ENCODE measurements around the gene ARID5B.

DNA sequence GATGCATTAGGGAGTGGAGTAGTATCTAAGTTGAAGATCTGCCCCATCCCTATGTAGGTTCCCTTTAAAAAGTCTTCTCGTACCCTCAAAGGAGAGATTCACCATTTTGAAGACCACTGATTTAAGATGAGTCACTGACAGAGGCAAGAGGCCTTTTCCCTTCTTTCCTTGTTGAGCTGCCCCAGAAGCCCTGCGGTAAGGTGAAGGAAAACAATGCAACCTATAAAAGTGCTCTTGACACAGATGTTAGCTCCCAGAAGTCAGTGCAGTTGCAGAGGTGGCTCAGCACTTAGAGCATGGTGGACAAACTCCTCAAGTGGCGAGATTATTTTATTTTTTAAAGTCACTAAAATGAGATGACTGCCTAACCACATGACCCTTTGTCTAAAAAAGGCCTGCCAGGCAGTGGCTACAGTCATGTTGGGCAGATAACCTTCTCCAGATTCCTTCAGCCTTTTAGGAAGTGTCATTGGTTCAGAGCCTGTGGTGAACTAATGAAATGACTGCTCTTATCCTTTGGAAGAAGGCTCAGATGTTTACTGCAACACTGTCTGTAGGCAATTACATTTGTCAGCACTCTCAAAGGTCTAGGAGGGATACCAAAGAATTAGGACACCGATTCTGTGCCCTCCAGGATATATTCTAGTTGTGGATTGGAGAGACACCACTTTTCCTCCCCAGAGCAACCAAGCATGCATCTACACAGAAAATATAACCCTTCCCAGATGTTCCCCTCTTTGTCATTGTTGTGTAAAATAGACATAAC lies 88.7 kb downstream of the ARID5B start:
- TF ChIP-seq EZH2 (optimal IDR thresholded peaks at IDR 0.05; ENCODE audit: low read depth, low read length) (no peak), EZH2phosphoT487 (IDR thresholded peaks at IDR 0.05; ENCODE audit: low read length) (no peak)
- TF ChIP-seq, protein P1, sequence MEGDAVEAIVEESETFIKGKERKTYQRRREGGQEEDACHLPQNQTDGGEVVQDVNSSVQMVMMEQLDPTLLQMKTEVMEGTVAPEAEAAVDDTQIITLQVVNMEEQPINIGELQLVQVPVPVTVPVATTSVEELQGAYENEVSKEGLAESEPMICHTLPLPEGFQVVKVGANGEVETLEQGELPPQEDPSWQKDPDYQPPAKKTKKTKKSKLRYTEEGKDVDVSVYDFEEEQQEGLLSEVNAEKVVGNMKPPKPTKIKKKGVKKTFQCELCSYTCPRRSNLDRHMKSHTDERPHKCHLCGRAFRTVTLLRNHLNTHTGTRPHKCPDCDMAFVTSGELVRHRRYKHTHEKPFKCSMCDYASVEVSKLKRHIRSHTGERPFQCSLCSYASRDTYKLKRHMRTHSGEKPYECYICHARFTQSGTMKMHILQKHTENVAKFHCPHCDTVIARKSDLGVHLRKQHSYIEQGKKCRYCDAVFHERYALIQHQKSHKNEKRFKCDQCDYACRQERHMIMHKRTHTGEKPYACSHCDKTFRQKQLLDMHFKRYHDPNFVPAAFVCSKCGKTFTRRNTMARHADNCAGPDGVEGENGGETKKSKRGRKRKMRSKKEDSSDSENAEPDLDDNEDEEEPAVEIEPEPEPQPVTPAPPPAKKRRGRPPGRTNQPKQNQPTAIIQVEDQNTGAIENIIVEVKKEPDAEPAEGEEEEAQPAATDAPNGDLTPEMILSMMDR (IDR thresholded peaks at IDR 0.05; ENCODE audit: low read length): no peak
